Measurements from ENCODE around the gene AGPAT2. TPM values are rescaled to one million over a fixed set of nuclear protein-coding genes. Genes with fewer than 3 reads are reported as not detected.

The AGPAT2 gene
- total RNA-seq, 1 experiment from 2014 or later: 103 TPM

GRCh38 chr9:136691316-136692184 lies 4.3 kb upstream of the AGPAT2 start:
- POLR2A ChIA-PET (ENCODE audit: unreplicated experiment): no interaction called here
- no TSS peak for BruUV-seq (replicated peaks)
- Histone ChIP-seq H3K4me1 (ENCODE audit: insufficient read depth, low read length) (peaks cover 41% of the 10 kb centered on the region), H3K9me3 (ENCODE audit: low read length) (no peaks in the 10 kb centered on the region), H4K20me1 (ENCODE audit: low read length) (no peaks in the 10 kb centered on the region), H3K4me2 (ENCODE audit: low read length) (no peak overlapping the region), H2AFZ (ENCODE audit: low read length) (no peak overlapping the region), H3K27me3 (ENCODE audit: low read length) (no peaks in the 10 kb centered on the region), H3K9ac (ENCODE audit: low read length) (no peak overlapping the region), H3K4me3 (ENCODE audit: low read length) (no peak overlapping the region), H3K36me3 (ENCODE audit: low read depth, low read length) (no peaks in the 10 kb centered on the region), H3F3A (ENCODE audit: low read length, unreplicated experiment) (no peaks in the 10 kb centered on the region), H3K27ac (ENCODE audit: low read length) (no peak overlapping the region), H3K79me2 (ENCODE audit: low read length) (peaks cover 3% of the 10 kb centered on the region), H3K9me2 (replicated peaks; ENCODE audit: low read length) (no peaks in the 10 kb centered on the region)
- no peak for ATAC-seq
- DNase-seq: no peak
- no peak for TF ChIP-seq EZH2 (IDR thresholded peaks at IDR 0.05; ENCODE audit: low read length, unreplicated experiment)
- no peak for TF ChIP-seq EZH2phosphoT487 (IDR thresholded peaks at IDR 0.05; ENCODE audit: borderline replicate concordance, low read length)
- no peak for TF ChIP-seq CTCF (conservative IDR thresholded peaks at IDR 0.05; ENCODE audit: low read depth, low read length)
- intact Hi-C loops (cut with micrococcal nuclease): loop anchor here (5.0 kb wide), 1 partner anchor 204 kb away; no protein-coding TSS in a partner anchor
- CTCF ChIA-PET: no interaction called here

- intact Hi-C loops (cut with micrococcal nuclease): loop anchor here (5.0 kb wide), 1 partner anchor 204 kb away; no protein-coding TSS in a partner anchor
- Histone ChIP-seq H3K27ac (ENCODE audit: low read length) (no peak overlapping the region), H3K4me2 (ENCODE audit: low read length) (no peak overlapping the region), H4K20me1 (ENCODE audit: low read length) (0 out of 2 replicates have a peak, but pooled peaks cover 2% of the 10 kb centered on the region), H3K9me3 (ENCODE audit: low read length) (no peaks in the 10 kb centered on the region), H3F3A (ENCODE audit: low read length, unreplicated experiment) (no peaks in the 10 kb centered on the region), H3K9me2 (replicated peaks; ENCODE audit: low read length) (no peaks in the 10 kb centered on the region), H3K9ac (ENCODE audit: low read length) (no peak overlapping the region), H3K4me1 (ENCODE audit: insufficient read depth, low read length) (peaks cover 41% of the 10 kb centered on the region), H3K36me3 (ENCODE audit: low read depth, low read length) (no peaks in the 10 kb centered on the region), H3K79me2 (ENCODE audit: low read length) (peaks cover 10% of the 10 kb centered on the region), H2AFZ (ENCODE audit: low read length) (no peak overlapping the region), H3K4me3 (ENCODE audit: low read length) (no peak overlapping the region), H3K27me3 (ENCODE audit: low read length) (no peaks in the 10 kb centered on the region)
- ATAC-seq: no peak
- DNase-seq: no peak
- CTCF ChIA-PET: no interaction called here
- POLR2A ChIA-PET (ENCODE audit: unreplicated experiment): no interaction called here
- BruUV-seq (replicated peaks): no TSS peak
- TF ChIP-seq EZH2 (IDR thresholded peaks at IDR 0.05; ENCODE audit: low read length, unreplicated experiment) (no peak), CTCF (conservative IDR thresholded peaks at IDR 0.05; ENCODE audit: low read depth, low read length) (no peak), EZH2phosphoT487 (IDR thresholded peaks at IDR 0.05; ENCODE audit: borderline replicate concordance, low read length) (no peak)
Measured at GRCh38 chr9:136690806-136691261, 3.6 kb upstream of the AGPAT2 start.
